GM21515 (cell line): ENCODE measurements around the gene RPTOR.

ENCODE experiments used
- ATAC-seq: cut with Tn5 transposase; IDR thresholded peaks from one replicate; pipeline ENCODE4 v1.9.1; 2021; ENCODE audit not compliant: unreplicated experiment

The RPTOR gene

DNA sequence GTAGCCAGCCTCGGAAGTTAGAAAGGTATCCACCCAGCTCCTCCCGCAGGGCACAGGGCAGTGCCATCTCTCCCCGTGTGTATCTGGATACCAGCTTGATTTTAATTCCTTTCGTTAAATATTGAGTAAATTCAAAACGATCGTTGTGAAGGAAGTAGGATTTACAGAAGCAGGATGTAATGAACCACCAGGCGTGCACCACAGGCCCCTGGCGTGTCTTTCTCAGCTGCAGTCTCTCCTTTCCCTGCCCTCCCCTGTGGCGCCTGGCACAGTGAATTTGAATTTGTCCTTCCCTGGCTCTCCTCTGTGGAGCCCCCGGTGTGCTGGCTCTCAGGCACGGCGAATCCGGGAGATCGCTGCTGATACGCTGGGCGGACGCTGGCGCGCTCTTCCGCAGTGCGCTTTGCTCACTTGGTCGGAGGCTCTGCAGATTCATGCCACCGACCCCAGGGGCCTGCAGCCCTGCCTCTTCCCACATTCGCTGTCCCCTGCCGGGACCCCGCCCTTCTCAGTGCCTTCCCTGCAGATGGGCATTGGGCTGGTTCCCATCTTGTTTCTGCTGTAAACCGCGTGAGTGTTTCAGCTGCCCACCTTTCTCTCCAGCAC, 164.6 kb downstream of the RPTOR start:
- ATAC-seq = no peak

DNA sequence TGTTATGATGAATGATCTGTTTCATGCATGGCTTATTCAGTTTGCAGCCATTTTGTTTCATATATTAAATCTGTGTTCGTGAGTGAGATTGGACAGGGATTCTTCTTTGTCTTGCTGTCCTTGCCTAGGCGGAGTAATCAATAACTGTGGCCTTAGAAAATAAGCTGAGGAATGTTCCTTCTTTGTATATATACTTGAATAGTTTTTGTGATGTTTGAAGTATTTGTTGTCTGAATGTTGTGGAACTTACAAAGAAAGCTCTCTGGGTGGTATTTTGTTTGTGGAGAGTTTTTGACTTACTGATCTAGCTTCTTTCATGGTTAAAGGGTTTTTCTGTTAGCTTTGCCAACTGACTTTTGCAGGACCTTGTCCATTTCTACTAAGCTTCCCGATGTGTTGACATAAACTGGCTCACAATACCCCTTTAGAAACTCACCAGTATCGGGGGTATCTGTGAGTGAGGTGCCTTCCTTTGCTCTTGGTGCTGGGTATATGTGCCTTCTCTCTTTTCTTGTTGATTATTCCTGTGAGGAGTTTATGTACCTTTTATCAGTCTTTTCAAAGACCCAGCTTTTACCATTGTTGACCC, 166.2 kb downstream of the RPTOR start:
- ATAC-seq = no peak

GRCh38 chr17:80712089-80712488, 167.5 kb downstream of the RPTOR start:
- ATAC-seq = no peak

DNA sequence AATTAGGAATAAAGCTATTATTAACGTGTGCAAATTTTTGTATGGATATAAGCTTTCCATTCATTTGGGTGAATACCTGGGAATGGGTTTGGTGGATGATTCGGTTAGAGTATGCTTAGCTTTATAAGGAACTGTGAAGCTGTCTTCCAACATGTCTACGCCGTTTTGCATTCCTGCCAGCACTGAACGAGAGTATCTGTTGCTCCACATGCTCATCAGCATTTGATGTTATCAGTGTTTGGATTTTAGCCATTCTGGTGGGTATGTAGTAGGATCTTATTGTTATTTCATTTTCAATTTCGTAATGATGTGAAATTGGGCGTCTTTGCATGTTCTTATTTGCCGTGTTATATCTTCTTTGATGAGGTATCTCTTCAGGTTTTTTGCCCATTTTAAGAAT, 168.0 kb downstream of the RPTOR start:
- ATAC-seq = no peak

GRCh38 chr17:80716986-80717719, 172.5 kb downstream of the RPTOR start:
- ATAC-seq = no peak

- no peak for ATAC-seq
Observed at GRCh38 chr17:80717720-80718083, 173.1 kb downstream of the RPTOR start.

DNA sequence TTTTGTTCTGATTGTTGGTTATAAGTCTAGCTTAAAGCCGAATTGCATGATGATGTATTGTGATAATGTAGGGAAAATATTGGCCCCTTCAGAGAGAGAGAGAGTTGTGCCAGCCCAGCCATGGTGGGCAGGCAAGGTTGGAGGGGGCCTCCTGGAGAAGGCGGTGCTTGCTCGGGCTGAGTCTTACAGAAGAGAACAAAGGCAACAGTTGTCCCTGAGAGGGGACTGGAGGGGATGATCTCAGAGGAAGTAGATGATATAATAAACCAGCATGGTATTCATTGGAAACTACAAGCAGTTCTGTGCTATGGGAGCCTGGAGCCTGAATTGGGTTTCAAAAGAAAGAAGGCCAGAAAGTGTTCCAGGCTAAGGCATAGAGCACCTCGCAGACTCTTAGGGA, 173.8 kb downstream of the RPTOR start:
- no peak for ATAC-seq

DNA sequence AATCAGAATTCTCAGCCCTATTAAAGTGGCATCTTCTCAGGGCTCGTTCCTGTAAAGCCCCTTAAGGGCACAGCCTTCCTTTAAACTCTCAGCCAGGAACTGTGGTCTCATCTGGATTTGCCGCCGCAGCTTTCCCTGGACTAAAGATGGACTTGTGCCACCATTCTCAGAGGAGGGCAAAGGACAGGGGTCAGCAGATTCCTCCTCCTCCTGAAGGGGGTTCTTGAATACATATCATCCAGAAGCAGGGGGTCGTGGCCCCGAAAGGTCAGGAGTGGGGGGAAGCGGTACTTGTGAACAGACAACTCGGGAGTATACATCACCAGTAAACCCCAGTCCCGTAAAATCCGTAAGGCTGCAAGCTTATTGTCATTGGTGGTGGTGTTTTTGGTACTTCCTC, 174.8 kb downstream of the RPTOR start:
- ATAC-seq = no peak

- ATAC-seq = no peak
Observed at GRCh38 chr17:80720610-80721577, 176.3 kb downstream of the RPTOR start.

GRCh38 chr17:80722661-80723060, 178.0 kb downstream of the RPTOR start:
- no peak for ATAC-seq

DNA sequence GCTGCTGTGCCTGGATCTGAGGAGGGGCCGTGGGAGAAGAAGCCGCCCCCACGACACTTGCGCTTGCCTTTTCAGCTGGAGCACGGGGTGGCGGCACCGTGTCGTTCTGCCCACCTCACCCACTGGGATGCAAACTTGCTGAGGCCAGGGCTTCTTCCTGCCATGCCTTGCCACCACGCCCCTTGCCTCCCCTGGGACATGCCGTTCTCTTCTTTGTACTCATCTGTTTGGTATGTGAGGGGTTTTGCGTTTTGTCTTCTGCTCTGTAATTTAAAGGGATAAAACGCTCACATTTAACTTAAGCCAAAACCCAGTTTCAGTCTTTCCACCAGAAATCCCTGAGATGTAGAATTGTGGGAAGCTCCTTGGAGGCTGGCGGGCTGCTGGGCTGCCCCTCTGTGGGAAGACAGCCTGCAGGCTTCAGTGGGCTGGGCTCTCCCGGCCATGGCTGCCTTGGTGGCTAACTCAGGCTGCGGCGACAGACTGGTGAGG, 180.2 kb downstream of the RPTOR start:
- no peak for ATAC-seq

DNA sequence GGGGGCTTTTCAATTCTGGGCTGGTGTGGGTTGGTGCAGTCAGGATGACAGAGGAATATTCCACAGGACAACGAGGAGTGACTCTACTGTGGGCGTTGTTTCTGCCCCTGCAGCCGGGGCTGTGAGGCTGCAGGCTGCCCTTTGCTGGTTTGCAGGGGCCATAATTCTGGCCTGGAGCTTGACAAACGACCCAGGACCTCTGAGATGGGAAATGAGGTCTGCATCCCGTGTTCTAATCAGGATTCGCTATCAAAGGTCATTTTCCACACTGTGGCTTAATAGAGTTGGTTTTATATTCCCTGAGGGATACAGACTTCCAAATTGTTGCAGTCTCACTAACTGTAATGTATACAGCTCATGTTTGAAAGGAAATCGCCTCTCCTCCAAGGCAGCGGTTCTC, 180.9 kb downstream of the RPTOR start:
- ATAC-seq = no peak

- ATAC-seq = no peak
Observed at GRCh38 chr17:80726558-80727408, 182.1 kb downstream of the RPTOR start.

- no peak for ATAC-seq
Observed at GRCh38 chr17:80727409-80727755, 182.7 kb downstream of the RPTOR start.

GRCh38 chr17:80729016-80729415, 184.4 kb downstream of the RPTOR start:
- no peak for ATAC-seq

GRCh38 chr17:80729761-80730160, 185.1 kb downstream of the RPTOR start:
- no peak for ATAC-seq

DNA sequence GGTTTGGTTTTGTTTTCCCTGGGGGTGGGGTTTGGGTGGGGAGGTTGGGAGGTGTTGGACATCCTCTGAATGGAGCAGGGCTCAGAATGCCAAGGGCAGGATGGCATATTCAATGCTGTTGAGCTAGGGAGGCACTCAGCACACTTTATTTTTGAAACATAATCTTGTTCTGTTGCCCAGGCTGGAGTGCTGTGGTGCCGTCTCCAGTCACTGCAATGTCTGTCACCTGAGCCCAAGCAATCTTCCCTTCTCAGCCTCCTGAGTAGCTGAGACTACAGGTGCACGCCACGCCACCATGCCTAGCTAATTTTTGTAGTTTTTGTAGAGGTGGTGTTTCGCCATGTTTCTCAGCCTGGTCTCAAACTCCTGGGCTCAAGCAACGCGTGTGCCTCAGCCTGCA, 186.1 kb downstream of the RPTOR start:
- no peak for ATAC-seq

GRCh38 chr17:80731323-80731722, 186.7 kb downstream of the RPTOR start:
- ATAC-seq = no peak

DNA sequence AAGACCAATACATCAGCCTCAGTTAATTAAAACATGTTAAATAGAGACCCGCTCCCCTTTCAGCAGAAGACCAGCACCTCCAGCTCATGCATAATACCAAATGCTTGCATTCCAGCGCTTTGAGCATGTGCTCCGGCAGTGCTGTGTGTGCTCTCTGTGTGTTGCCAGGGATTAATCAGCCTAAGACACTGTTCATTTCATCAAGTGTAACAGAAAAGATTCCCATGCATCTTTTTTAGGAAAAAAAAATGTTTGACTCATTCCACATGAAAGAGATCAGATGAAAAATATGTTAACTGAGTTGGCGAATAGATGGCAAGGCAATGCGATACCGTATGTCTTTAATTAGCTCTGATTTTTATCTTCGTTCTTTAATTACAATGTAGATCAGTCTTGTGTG, 187.6 kb downstream of the RPTOR start:
- ATAC-seq = no peak
